ENCODE results near the gene CDYL2. TPM values are rescaled to one million over a fixed set of nuclear protein-coding genes. Genes with fewer than 3 reads are reported as not detected.

The CDYL2 gene
- total and polyA plus RNA-seq, 2 donors (not counting 3 experiments of a cell fraction or from before 2014, with no cell fraction given): 7.1 to 71.3 TPM

GRCh38 chr16:80577485-80578280 lies 226.7 kb downstream of the CDYL2 start:
- POLR2A ChIA-PET: no interaction called here
- Histone ChIP-seq H3K4me3 (replicated peaks in 1 of 3; ENCODE audit: insufficient read depth in 1 of 3, low read depth in 1 of 3, low read length in 3 of 3) (no peak overlapping the region), H3K4me1 (ENCODE audit: control insufficient read depth, extremely low read depth, insufficient read depth, low read length) (no peaks in the 10 kb centered on the region), H3K27me3 (ENCODE audit: control insufficient read depth in 2 of 2, insufficient read depth in 2 of 2, low read length in 2 of 2) (no peaks in the 10 kb centered on the region), H3K79me2 (ENCODE audit: control insufficient read depth, insufficient read depth, low read length) (no peaks in the 10 kb centered on the region), H4K20me1 (replicated peaks; ENCODE audit: control insufficient read depth, extremely low read depth, insufficient read depth, low read length) (no peaks in the 10 kb centered on the region), H3K9me3 (replicated peaks; ENCODE audit: control insufficient read depth, insufficient read depth, low read length) (no peaks in the 10 kb centered on the region), H2AFZ (ENCODE audit: low read depth, low read length) (no peak overlapping the region), H3K9ac (replicated peaks; ENCODE audit: extremely low read depth, insufficient read depth, low read length) (no peak overlapping the region), H3K36me3 (ENCODE audit: control insufficient read depth in 2 of 2, extremely low read depth in 1 of 2, insufficient read depth in 2 of 2, low read length in 2 of 2) (no peaks in the 10 kb centered on the region), H3K4me2 (ENCODE audit: insufficient read depth, low read length) (no peak overlapping the region), H3K27ac (ENCODE audit: insufficient read depth, low read depth, low read length) (no peak overlapping the region), H3K9me1 (replicated peaks; ENCODE audit: control insufficient read depth, extremely low read depth, insufficient read depth, low read length) (no peaks in the 10 kb centered on the region)
- FAIRE-seq (no peak), DNase-seq (ENCODE audit: low read depth, low spot score) (no peak)
- CTCF ChIA-PET: no interaction called here
- TF ChIP-seq EZH2 (IDR thresholded peaks at IDR 0.05; ENCODE audit: borderline replicate concordance, low read depth, low read length, severe bottlenecking): no peak
- TF ChIP-seq GATA2 (IDR thresholded peaks at IDR 0.05; ENCODE audit: insufficient read depth, insufficient read length, low read depth, low read length): no peak
- no peak for TF ChIP-seq MYC (IDR thresholded peaks at IDR 0.05; ENCODE audit: low read depth, low read length)
- TF ChIP-seq POLR2A (IDR thresholded peaks at IDR 0.05; ENCODE audit: low read depth, low read length): no peak
- TF ChIP-seq FOS (IDR thresholded peaks at IDR 0.05; ENCODE audit: borderline replicate concordance, insufficient read depth, low read length): no peak
- TF ChIP-seq POLR2AphosphoS5 (IDR thresholded peaks at IDR 0.05; ENCODE audit: insufficient read depth, low read depth, low read length): no peak
- no TSS peak for BruUV-seq (replicated peaks)
- intact Hi-C loops (cut with micrococcal nuclease): no loop called here
- dilution Hi-C loops (cut with MboI; ENCODE audit: extremely low pct_ligation_motif_present, low sequenced_read_pairs): no loop called here

DNA sequence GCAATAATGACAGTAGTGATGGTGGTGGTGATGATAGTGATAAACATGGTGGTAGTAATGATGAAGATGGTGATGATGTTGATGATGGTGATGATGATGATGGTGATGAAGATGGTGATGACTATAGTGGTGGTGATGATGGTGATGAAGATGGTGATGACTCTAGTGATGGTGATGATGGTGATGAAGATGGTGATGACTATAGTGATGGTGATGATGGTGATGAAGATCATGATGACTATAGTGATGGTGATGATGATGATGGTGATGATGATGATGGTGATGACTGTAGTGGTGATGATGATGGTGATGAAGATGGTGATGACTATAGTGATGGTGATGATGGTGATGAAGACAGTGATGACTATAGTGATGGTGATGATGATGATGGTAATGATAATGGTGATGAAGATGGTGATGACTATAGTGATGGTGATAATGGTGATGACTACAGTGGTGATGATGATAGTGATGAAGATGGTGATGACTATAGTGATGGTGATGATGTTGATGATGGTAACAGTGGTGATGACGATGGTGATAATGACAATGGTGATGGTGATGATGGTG lies 228.0 kb downstream of the CDYL2 start:
- no TSS peak for BruUV-seq (replicated peaks)
- Histone ChIP-seq H3K9me1 (replicated peaks; ENCODE audit: control insufficient read depth, extremely low read depth, insufficient read depth, low read length) (no peaks in the 10 kb centered on the region), H3K27me3 (ENCODE audit: control insufficient read depth in 2 of 2, insufficient read depth in 2 of 2, low read length in 2 of 2) (no peaks in the 10 kb centered on the region), H2AFZ (ENCODE audit: low read depth, low read length) (no peak overlapping the region), H3K36me3 (ENCODE audit: control insufficient read depth in 2 of 2, extremely low read depth in 1 of 2, insufficient read depth in 2 of 2, low read length in 2 of 2) (no peaks in the 10 kb centered on the region), H3K4me2 (ENCODE audit: insufficient read depth, low read length) (no peak overlapping the region), H3K4me1 (ENCODE audit: control insufficient read depth, extremely low read depth, insufficient read depth, low read length) (no peaks in the 10 kb centered on the region), H3K9me3 (replicated peaks; ENCODE audit: control insufficient read depth, insufficient read depth, low read length) (no peaks in the 10 kb centered on the region), H3K79me2 (ENCODE audit: control insufficient read depth, insufficient read depth, low read length) (no peaks in the 10 kb centered on the region), H3K27ac (ENCODE audit: insufficient read depth, low read depth, low read length) (no peak overlapping the region), H3K9ac (replicated peaks; ENCODE audit: extremely low read depth, insufficient read depth, low read length) (no peak overlapping the region), H3K4me3 (replicated peaks in 1 of 3; ENCODE audit: insufficient read depth in 1 of 3, low read depth in 1 of 3, low read length in 3 of 3) (no peak overlapping the region), H4K20me1 (replicated peaks; ENCODE audit: control insufficient read depth, extremely low read depth, insufficient read depth, low read length) (no peaks in the 10 kb centered on the region)
- DNase-seq (ENCODE audit: low read depth, low spot score): no peak
- dilution Hi-C loops (cut with MboI; ENCODE audit: extremely low pct_ligation_motif_present, low sequenced_read_pairs) (no loop called here), intact Hi-C loops (cut with micrococcal nuclease) (no loop called here)
- POLR2A ChIA-PET: no interaction called here
- no peak for TF ChIP-seq POLR2AphosphoS5 (IDR thresholded peaks at IDR 0.05; ENCODE audit: insufficient read depth, low read depth, low read length)
- no peak for TF ChIP-seq GATA2 (IDR thresholded peaks at IDR 0.05; ENCODE audit: insufficient read depth, insufficient read length, low read depth, low read length)
- no peak for TF ChIP-seq JUN (IDR thresholded peaks at IDR 0.05; ENCODE audit: borderline replicate concordance, insufficient read depth, insufficient read length, low read depth)
- no peak for TF ChIP-seq POLR2A (IDR thresholded peaks at IDR 0.05; ENCODE audit: low read depth, low read length)
- no peak for TF ChIP-seq EZH2 (IDR thresholded peaks at IDR 0.05; ENCODE audit: borderline replicate concordance, low read depth, low read length, severe bottlenecking)
- TF ChIP-seq MAX (IDR thresholded peaks at IDR 0.05; ENCODE audit: insufficient read depth, insufficient read length): no peak
- TF ChIP-seq FOS (IDR thresholded peaks at IDR 0.05; ENCODE audit: borderline replicate concordance, insufficient read depth, low read length): no peak
- TF ChIP-seq, protein P1, sequence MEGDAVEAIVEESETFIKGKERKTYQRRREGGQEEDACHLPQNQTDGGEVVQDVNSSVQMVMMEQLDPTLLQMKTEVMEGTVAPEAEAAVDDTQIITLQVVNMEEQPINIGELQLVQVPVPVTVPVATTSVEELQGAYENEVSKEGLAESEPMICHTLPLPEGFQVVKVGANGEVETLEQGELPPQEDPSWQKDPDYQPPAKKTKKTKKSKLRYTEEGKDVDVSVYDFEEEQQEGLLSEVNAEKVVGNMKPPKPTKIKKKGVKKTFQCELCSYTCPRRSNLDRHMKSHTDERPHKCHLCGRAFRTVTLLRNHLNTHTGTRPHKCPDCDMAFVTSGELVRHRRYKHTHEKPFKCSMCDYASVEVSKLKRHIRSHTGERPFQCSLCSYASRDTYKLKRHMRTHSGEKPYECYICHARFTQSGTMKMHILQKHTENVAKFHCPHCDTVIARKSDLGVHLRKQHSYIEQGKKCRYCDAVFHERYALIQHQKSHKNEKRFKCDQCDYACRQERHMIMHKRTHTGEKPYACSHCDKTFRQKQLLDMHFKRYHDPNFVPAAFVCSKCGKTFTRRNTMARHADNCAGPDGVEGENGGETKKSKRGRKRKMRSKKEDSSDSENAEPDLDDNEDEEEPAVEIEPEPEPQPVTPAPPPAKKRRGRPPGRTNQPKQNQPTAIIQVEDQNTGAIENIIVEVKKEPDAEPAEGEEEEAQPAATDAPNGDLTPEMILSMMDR (IDR thresholded peaks at IDR 0.05; ENCODE audit: extremely low read depth in 1 of 2, insufficient read depth in 1 of 2, low read depth in 1 of 2, low read length in 2 of 2): no peak
- no peak for TF ChIP-seq MYC (IDR thresholded peaks at IDR 0.05; ENCODE audit: low read depth, low read length)
- FAIRE-seq: no peak
- CTCF ChIA-PET: no interaction called here
